Lung (tissue), 12 donors: Measurements from ENCODE around the gene MZF1. TPM values are rescaled to one million over a fixed set of nuclear protein-coding genes. Genes with fewer than 3 reads are reported as not detected.

ENCODE experiments used
- ATAC-seq: fragments of 200-7000 bp; cut with Tn5 transposase; one replicate; pipeline ENCODE4 v1.9.1; 2020; ENCODE audit warnings: moderate number of reproducible peaks; ENCODE audit not compliant: insufficient read depth, low FRiP score
- DNase-seq, 3 donors: peaks; one replicate each; pipeline ENCODE4 v3.0.0-alpha.2; 2013 to 2017
- H3K27ac ChIP-seq, 2 donors: one replicate each; pipeline ENCODE4 v1.5.1; 2013; ENCODE audit warnings: mild to moderate bottlenecking in 2 of 2, moderate library complexity in 2 of 2, control low read depth in 1 of 2, inconsistent platforms in 1 of 2, low read depth in 1 of 2, low read length in 1 of 2
- H3K27me3 ChIP-seq, 3 donors: one replicate each; pipeline ENCODE4 v1.5.1; 2013; ENCODE audit warnings: low read length in 2 of 3; ENCODE audit not compliant: control insufficient read depth in 3 of 3, insufficient read depth in 3 of 3
- H3K36me3 ChIP-seq, 4 donors: one replicate each; pipeline ENCODE4 v1.5.1; 2013; ENCODE audit warnings: low read length in 4 of 4, mild to moderate bottlenecking in 1 of 4, moderate library complexity in 1 of 4; ENCODE audit not compliant: control insufficient read depth in 4 of 4, insufficient read depth in 4 of 4
- H3K4me1 ChIP-seq, 5 donors: one replicate each; pipeline ENCODE4 v1.5.1; 2013; ENCODE audit warnings: low read length in 5 of 5, mild to moderate bottlenecking in 2 of 5, moderate library complexity in 1 of 5; ENCODE audit not compliant: control insufficient read depth in 5 of 5, insufficient read depth in 5 of 5
- H3K4me3 ChIP-seq: one replicate; pipeline ENCODE4 v1.5.1; 2013; ENCODE audit warnings: mild to moderate bottlenecking, control low read depth, moderate library complexity
- H3K9ac ChIP-seq, 2 donors: one replicate each; pipeline ENCODE4 v1.5.1; 2013; ENCODE audit warnings: low read length in 2 of 2, control low read depth in 1 of 2; ENCODE audit not compliant: insufficient read depth in 1 of 2
- H3K9me3 ChIP-seq, 4 donors: one replicate each; pipeline ENCODE4 v1.5.1; 2013; ENCODE audit warnings: low read length in 3 of 4, mild to moderate bottlenecking in 1 of 4, moderate library complexity in 1 of 4; ENCODE audit not compliant: control insufficient read depth in 4 of 4, insufficient read depth in 3 of 4
- WGBS, 2 donors: extraction: QIAGEN DNeasy Blood & Tissue Kit; methylation state at CpG; one replicate each; pipeline ENCODE4 v1.1.7; 2013; 5-methylcytosine and 5-hydroxymethylcytosine counted together
- polyA plus RNA-seq, 2 donors: library from polyadenylated mRNA; stranded (reverse); fragments of 200-250 nt; gene quantifications; one replicate each; pipeline ENCODE4 v1.2.1, GENCODE V29; 2013
- total RNA-seq, 2 donors: library from RNA; depleted of rRNA in 1 of 2; stranded (reverse); fragments of >200 nt in 1 of 2; gene quantifications; one replicate each; pipeline ENCODE4 v1.2.1, GENCODE V29; 2014 to 2021
- TF ChIP-seq, protein P1 (sequence below): IDR thresholded peaks from 2 replicates; pipeline ENCODE4 v1.5.1; 2012; ENCODE audit warnings: mild to moderate bottlenecking; ENCODE audit errors: control extremely low read depth, extremely low read depth
- donor health status: control.
- donor health status: control.
- donor health status: Bipolar disorder and iron deficiency.
- donor health status: healthy.
- donor health status: DM: yes; HTN: yes; CAD: no.

Gene MZF1
- total and polyA plus RNA-seq, 4 donors: 19.2 to 37.5 (median 30.1) TPM

DNA sequence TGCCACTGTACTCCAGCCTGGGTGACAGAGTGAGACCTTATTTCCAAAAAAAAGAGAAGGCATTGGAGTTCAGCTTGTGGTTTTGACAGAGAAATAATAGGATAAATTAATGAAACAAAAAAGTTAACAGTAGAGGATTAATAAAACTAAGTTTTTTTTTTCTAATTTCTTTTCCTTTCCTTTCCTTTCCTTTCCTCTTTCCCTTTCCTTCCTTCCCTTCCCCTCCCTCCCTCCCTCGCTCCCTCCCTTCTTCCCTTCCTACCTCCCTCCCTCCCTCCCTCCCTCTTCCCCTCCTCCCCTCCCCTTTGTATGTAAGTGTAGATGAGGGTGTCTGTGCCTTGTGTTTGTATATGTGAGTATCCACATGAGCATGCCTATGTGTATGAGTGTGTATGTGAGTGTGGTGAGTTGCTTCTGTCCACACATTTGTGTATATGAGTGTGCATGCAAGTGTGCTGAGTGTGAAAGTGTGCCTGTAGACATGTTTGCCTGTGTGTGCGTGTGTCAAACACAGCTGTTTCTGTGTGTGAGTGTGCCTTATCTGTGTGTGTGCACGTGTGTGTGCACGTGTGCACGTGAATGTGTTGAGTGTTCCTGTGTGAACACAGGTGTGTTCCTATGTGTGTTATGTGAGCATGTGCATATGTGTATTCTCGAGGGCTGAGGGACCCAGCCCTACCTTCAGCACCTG is 12.5 kb upstream of the MZF1 start:
- Histone ChIP-seq H3K27ac (no peak overlapping the region), H3K4me3 (no peak overlapping the region), H3K9ac (no peak overlapping the region), H3K27me3 (no peaks in the 10 kb centered on the region), H3K4me1 (peaks cover 0 to 4% (median 3%) of the 10 kb centered on the region in 5 donors), H3K9me3 (no peaks in the 10 kb centered on the region), H3K36me3 (peaks cover 4 to 25% (median 8%) of the 10 kb centered on the region in 4 donors)
- TF ChIP-seq, protein P1, sequence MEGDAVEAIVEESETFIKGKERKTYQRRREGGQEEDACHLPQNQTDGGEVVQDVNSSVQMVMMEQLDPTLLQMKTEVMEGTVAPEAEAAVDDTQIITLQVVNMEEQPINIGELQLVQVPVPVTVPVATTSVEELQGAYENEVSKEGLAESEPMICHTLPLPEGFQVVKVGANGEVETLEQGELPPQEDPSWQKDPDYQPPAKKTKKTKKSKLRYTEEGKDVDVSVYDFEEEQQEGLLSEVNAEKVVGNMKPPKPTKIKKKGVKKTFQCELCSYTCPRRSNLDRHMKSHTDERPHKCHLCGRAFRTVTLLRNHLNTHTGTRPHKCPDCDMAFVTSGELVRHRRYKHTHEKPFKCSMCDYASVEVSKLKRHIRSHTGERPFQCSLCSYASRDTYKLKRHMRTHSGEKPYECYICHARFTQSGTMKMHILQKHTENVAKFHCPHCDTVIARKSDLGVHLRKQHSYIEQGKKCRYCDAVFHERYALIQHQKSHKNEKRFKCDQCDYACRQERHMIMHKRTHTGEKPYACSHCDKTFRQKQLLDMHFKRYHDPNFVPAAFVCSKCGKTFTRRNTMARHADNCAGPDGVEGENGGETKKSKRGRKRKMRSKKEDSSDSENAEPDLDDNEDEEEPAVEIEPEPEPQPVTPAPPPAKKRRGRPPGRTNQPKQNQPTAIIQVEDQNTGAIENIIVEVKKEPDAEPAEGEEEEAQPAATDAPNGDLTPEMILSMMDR: no peak
- DNase-seq (no peak), ATAC-seq (no peak)
- 78 to 83% methylated on average over 5 to 6 of the region's 6 CpGs for WGBS, 2 donors

DNA sequence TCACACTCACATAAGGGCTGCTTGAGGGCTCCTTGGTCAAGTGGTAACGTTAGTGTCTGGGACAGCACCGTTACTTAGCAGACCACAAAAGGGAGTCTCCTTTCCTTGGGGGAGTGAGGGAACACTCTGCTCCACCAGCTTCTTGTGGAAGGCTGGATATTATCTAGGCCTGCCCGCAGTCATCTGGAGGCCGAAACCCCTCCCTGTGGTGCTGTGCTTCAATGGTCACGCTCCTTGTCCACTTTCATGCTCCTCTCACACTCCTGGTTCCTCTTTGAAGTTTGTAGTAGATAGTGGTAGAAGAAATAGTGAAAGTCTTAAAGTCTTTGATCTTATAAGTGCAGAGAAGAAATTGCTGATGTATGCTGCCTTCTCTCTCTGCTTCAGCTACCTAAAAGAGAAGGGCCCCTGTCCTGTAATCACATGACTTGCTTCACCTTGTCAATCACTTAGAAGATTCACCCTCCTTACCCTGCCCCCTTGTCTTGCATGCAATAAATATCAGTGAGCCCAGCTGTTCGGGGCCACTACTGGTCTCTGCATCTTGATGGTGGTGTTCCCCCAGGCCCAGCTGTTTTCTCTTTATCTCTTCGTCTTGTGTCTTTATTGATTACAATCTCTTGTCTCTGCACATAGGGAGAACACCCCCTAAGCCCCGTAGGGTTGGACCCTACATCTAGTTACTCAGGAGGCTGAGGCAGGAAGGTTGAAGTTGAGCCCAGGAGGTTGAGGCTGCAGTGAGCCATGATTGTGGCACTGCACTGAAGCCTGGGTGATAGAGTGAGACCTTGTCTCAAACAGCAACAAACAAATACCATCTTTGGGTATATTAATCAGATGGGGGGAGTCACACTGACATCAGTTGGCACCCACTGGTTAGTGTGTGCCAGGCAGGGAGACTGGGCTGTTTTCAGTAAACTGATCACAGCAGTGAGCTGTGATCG is 11.6 kb upstream of the MZF1 start:
- Histone ChIP-seq H3K27ac (no peak overlapping the region), H3K4me1 (peaks cover 0 to 4% (median 3%) of the 10 kb centered on the region in 5 donors), H3K4me3 (no peak overlapping the region), H3K9me3 (no peaks in the 10 kb centered on the region), H3K27me3 (no peaks in the 10 kb centered on the region), H3K9ac (no peak overlapping the region), H3K36me3 (peaks cover 4 to 25% (median 8%) of the 10 kb centered on the region in 4 donors)
- ATAC-seq (no peak), DNase-seq (no peak)
- TF ChIP-seq, protein P1: no peak
- 90 to 93% methylated on average over 8 to 9 of the region's 9 CpGs for WGBS, 2 donors

DNA sequence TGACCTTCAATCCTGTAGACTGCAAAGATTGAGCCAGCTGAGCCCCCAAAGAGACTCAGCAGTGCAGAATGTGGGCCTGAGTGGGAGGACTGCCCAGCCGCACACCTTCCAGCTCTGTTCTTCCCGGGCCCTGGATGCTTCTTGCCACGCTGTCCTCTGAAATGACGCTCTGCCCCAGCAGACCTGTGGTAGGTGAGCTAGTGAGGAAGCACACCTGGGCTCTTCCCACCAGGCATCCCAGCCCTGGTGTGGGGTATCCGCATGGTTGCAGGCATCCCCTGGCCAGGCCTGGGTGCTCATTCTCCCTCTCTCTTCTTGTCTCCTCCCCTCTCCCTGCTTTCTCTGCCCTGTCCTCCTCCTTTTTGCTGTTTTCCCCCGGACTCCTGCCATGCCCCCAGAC is 9.8 kb upstream of the MZF1 start:
- Histone ChIP-seq H3K27me3 (no peaks in the 10 kb centered on the region), H3K27ac (no peak overlapping the region), H3K9ac (no peak overlapping the region), H3K36me3 (peaks cover 4 to 25% (median 8%) of the 10 kb centered on the region in 4 donors), H3K4me1 (peaks cover 0 to 4% (median 3%) of the 10 kb centered on the region in 5 donors), H3K9me3 (no peaks in the 10 kb centered on the region), H3K4me3 (no peak overlapping the region)
- 96 to 97% methylated on average over 6 of the region's 6 CpGs for WGBS, 2 donors
- DNase-seq (no peak), ATAC-seq (no peak)
- TF ChIP-seq, protein P1: no peak
